B cell (primary cell): ENCODE results near the gene MST1.

Source experiments
- EZH2 ChIP-seq: IDR thresholded peaks from 2 replicates; pipeline ENCODE4 v1.6.1; 2012; ENCODE audit warnings: borderline replicate concordance, low read depth, mild to moderate bottlenecking, moderate library complexity, low read length; ENCODE audit not compliant: insufficient read depth, poor library complexity, severe bottlenecking
- TF ChIP-seq, protein P1 (sequence below): fragments of 200-600 bp; IDR thresholded peaks from one replicate; pipeline ENCODE4 v1.8.0; 2022; ENCODE audit warnings: antibody characterized with exemption, mild to moderate bottlenecking

DNA sequence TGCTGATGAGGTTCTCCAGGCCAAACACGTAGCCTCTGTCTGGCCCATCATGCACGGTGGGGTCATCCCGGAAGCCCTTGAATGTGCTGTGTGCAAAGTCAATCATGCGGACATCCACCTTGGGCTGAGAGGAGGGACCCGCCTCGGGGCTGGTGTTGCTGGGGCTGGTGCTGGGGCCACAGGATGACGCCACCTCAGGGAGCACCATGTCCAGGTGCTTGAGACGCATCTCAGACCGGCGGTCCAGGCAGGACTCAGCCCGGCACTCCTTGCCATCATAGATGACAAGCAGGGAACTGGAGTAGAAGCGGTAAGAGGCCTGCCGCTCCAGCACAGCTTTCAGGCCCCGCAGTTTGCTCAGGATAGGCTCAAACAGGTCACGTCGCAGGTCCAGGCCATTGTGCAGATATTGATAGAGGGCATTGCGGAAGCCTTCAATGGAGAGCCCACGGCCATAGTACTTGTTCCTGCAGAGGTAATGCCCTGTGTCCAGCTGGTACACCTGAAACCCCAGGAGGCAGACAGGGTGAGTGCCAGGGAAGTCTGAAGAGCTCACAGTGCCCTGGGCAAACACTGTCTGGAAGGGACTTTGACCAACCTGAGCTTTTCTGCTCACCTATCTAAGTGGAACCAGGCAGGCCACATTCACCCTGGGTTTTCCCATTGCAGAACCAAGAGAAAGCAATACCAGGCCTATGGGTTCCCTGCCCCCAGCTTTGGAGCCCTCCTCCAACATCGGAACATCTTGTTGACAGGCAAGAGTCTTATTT, 38.1 kb upstream of the MST1 start:
- TF ChIP-seq, protein P1, sequence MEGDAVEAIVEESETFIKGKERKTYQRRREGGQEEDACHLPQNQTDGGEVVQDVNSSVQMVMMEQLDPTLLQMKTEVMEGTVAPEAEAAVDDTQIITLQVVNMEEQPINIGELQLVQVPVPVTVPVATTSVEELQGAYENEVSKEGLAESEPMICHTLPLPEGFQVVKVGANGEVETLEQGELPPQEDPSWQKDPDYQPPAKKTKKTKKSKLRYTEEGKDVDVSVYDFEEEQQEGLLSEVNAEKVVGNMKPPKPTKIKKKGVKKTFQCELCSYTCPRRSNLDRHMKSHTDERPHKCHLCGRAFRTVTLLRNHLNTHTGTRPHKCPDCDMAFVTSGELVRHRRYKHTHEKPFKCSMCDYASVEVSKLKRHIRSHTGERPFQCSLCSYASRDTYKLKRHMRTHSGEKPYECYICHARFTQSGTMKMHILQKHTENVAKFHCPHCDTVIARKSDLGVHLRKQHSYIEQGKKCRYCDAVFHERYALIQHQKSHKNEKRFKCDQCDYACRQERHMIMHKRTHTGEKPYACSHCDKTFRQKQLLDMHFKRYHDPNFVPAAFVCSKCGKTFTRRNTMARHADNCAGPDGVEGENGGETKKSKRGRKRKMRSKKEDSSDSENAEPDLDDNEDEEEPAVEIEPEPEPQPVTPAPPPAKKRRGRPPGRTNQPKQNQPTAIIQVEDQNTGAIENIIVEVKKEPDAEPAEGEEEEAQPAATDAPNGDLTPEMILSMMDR, result no peak
- TF ChIP-seq EZH2, result no peak
